Immature natural killer cell (primary cell): ENCODE results near the gene POR. TPM values are rescaled to one million over a fixed set of nuclear protein-coding genes. Genes with fewer than 3 reads are reported as not detected.
"Not testable (repeated sequence)": the region's sequence is repeated elsewhere in the genome, so short reads cannot be mapped to it uniquely, and the experiment has no call there.

ENCODE experiments used
- DNase-seq, 3 donors: peaks; one replicate each; pipeline ENCODE4 v3.0.0; 2022; ENCODE audit warnings: mixed read lengths in 1 of 3
- H3K27ac Mint-ChIP-seq, 6 donors: one replicate each; pipeline ENCODE4 v1.8.0; 2020; ENCODE audit warnings: mixed read lengths in 6 of 6, mild to moderate bottlenecking in 5 of 6, inconsistent platforms in 4 of 6, moderate library complexity in 3 of 6
- H3K27me3 Mint-ChIP-seq, 3 donors: one replicate each; pipeline ENCODE4 v1.8.0; 2020 to 2021; ENCODE audit warnings: low read depth in 3 of 3, mild to moderate bottlenecking in 3 of 3, mixed read lengths in 3 of 3, moderate library complexity in 3 of 3, inconsistent platforms in 1 of 3
- H3K36me3 Mint-ChIP-seq, 3 donors: one replicate each; pipeline ENCODE4 v1.8.0; 2020; ENCODE audit warnings: mixed read lengths in 3 of 3, inconsistent platforms in 2 of 3, mild to moderate bottlenecking in 2 of 3
- H3K4me1 Mint-ChIP-seq, 2 donors: one replicate each; pipeline ENCODE4 v1.8.0; 2020; ENCODE audit warnings: inconsistent platforms in 2 of 2, mild to moderate bottlenecking in 2 of 2, mixed read lengths in 2 of 2, moderate library complexity in 1 of 2
- H3K4me3 Mint-ChIP-seq, 5 donors: one replicate each; pipeline ENCODE4 v1.8.0; 2020; ENCODE audit warnings: mild to moderate bottlenecking in 5 of 5, mixed read lengths in 5 of 5, inconsistent platforms in 3 of 5, moderate library complexity in 3 of 5
- H3K9me3 Mint-ChIP-seq, 6 donors: one replicate each; pipeline ENCODE4 v1.8.0; 2020; ENCODE audit warnings: mild to moderate bottlenecking in 6 of 6, mixed read lengths in 6 of 6, inconsistent platforms in 4 of 6, moderate library complexity in 3 of 6
- polyA plus RNA-seq, 3 donors: library from polyadenylated mRNA; unstranded; fragments of 300-500 nt; fragmentation: Illumina TruSeq; gene quantifications; one replicate each; pipeline ENCODE4 v1.2.3, GENCODE V29; 2021

POR gene
- polyA plus RNA-seq, result 10 to 100 TPM; 49.5 to 68.9 (median 64.4) TPM

DNA sequence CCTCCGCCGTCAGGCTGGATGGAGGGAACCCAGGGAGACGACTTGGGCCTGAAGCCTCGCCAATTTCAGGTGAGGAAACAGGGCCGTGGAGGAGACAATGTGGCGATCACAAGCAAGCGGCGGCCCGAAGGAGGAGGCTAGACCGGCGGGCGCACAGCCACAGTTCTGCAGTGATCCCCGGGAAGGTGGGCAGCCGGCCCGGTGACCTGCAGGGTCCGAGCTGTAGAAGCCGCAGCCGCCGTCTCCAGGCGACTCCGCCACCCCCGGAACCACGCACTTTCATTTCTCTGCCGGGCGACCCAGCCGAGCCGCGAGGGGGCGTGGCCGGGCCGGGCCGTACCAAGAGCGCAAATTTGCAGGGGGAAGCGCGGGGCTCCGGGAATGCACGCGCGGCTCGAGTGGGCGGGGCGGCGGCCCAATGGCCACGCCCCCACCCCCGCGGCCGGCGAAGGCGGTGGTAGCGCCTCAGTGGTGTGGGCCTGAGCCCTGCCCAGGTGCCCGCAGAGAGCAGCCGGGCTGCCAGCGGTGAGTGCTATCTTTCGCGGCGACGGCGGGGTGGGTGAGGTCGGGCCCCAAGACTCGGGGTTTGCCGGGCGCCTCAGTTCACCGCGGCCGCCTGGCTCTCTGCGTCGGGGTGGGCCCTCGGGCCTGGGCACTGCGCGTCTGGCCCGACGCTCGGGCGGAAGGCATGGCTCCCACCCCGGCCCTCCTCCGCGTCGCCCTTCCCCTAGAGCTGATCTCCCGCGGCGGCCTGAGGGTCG, at the start of gene POR:
Gene POR (plus strand): TSS at position 501 of the 761 bp plus-strand sequence. CDS start 38,847 bp downstream, outside the sequence.
- Mint-ChIP-seq H3K4me1 (peaks cover 35 to 41% of the 10 kb centered on the region in 2 donors), H3K4me3 (peak within 1 kb of the TSS; percentile 89 to 92 (median 92)), H3K27ac (peak within 1 kb of the TSS; percentile 91 to 96 (median 95)), H3K36me3 (peaks cover 0 to 4% (median 3%) of the 10 kb centered on the region in 3 donors), H3K9me3 (no peaks in the 10 kb centered on the region), H3K27me3 (peaks cover 0 to 18% (median 4%) of the 10 kb centered on the region in 3 donors)
- DNase-seq, result peak; percentile 99 to 100 (median 99)

DNA sequence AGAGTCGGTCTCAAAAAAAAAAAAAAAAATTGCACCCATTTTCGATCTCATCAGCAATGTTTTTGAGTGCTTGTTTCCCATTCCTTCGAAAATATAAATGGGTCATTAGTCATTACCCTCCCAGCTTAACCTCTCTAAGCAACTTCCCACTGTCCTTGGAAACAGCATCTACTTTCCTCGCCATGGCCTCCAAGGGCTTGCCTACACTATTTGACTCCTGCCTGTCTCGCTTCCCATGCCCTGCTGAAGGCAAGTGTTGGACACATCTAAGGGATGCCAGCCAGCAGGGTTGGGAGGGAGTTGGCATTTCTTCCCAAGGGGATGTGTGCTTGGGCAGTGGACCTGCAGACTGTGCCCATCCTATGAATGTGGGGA, 48.9 kb upstream of the POR start:
- no peak for DNase-seq
- no peaks in the 10 kb centered on the region for H3K4me1 Mint-ChIP-seq
- no peaks in the 10 kb centered on the region for H3K36me3 Mint-ChIP-seq
- H3K27me3 Mint-ChIP-seq, result peaks cover 0 to 3% (median 2%) of the 10 kb centered on the region in 3 donors
- H3K9me3 Mint-ChIP-seq, result no peaks in the 10 kb centered on the region
- H3K27ac Mint-ChIP-seq, result no peak overlapping the region
- no peak overlapping the region for H3K4me3 Mint-ChIP-seq

DNA sequence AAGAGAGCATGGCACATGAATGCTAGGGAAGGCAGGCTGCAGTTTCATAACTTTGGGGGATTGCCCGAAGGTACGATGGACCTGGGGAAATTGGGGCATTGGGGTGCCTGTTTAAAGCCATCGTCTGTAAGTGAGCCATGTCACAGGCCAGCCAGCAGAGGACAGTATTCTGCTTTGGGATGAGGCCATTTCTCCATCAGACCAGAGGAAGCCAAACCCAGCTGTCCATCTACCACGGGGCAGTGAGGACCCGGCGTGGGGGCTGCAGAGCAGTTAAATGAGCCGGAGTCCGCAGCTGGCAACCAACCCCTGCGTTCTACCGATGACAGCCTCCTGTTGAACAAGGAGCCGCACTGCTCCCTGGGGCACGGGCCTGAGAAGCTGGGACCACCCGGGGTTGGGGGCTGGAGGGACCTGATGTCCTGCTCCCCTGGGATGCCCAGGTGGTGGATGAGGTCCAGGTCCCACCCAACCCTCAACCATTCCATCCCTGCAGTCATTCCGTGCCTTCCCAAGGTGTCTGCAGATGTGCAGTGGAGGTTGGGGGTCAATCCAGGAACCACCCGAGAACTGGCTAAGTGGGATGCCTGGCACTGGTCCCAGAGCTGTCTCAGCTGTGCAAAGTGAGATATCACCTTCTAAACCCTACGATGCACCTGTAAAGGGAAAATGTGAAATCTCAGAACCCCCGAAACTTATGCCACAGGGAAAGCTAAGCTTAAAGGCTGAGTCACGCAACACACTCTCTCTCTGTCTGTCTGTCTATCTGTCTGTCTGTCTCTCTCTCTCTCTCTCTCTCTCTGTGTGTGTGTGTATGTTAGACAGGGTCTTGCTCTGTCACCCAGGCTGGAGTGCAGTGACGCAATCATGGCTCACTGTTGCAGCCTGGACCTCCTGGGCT, 48.2 kb upstream of the POR start:
- peak; percentile 40 to 46 (median 43) for DNase-seq
- H3K27me3 Mint-ChIP-seq, result peaks cover 0 to 3% (median 2%) of the 10 kb centered on the region in 3 donors
- H3K9me3 Mint-ChIP-seq, result no peaks in the 10 kb centered on the region
- no peaks in the 10 kb centered on the region for H3K4me1 Mint-ChIP-seq
- no peak overlapping the region for H3K4me3 Mint-ChIP-seq
- H3K27ac Mint-ChIP-seq, result no peak overlapping the region
- H3K36me3 Mint-ChIP-seq, result no peaks in the 10 kb centered on the region

GRCh38 chr7:75867390-75867717, 47.6 kb upstream of the POR start:
- Mint-ChIP-seq H3K27me3 (peaks cover 0 to 3% (median 2%) of the 10 kb centered on the region in 3 donors), H3K9me3 (no peaks in the 10 kb centered on the region), H3K27ac (no peak overlapping the region), H3K4me1 (no peaks in the 10 kb centered on the region), H3K36me3 (no peaks in the 10 kb centered on the region), H3K4me3 (no peak overlapping the region)
- DNase-seq, result no peak

DNA sequence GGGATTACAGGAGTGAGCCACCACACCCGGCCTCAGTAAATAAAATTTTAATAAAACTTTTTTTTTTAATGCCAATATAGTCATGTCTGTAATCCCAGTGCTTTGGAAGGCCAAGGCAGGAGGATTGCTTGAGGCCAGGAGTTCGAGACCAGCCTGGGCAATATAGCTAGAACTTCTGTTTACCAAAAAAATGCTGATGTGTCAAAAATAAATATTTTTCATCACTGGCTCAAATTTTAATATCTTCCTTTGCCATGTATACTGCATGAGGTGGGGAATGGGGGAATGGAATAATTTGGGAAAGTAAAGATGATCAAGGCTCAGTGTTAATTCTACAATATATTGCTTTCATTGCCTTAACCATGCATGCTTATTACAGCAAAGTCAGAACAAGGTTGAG, 46.8 kb upstream of the POR start:
- H3K36me3 Mint-ChIP-seq, result no peaks in the 10 kb centered on the region
- H3K27ac Mint-ChIP-seq, result no peak overlapping the region
- no peak overlapping the region for H3K4me3 Mint-ChIP-seq
- H3K9me3 Mint-ChIP-seq, result no peaks in the 10 kb centered on the region
- peaks cover 2 to 3% (median 3%) of the 10 kb centered on the region in 3 donors for H3K27me3 Mint-ChIP-seq
- DNase-seq, result no peak
- no peaks in the 10 kb centered on the region for H3K4me1 Mint-ChIP-seq

DNA sequence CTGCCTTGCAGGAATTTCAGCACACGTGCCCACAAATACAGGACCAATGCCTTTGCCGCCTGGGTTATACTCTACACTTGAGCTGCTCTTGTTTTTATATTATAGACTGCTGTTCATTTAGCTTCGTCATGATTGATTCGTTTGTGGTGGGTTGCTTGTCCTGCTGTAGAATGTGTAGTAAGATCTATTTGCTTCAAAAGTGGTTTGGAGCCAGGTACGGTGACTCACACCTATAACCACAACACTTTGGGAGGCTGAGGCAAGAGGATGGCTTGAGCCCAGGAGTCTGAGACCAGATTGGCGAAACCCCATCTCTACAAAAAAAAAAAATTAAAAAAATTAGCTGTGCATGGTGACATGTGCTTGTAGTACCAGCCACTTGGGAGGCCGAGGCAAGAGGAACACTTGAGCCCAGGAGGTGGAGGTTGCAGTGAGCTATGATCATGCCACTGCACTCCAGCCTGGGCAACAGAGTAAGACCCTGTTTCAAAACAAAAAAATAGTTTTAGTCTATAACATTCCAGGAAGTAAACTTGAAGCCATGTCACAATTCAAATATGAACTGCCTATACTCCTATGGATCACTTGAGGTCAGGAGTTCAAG, 45.1 kb upstream of the POR start:
- H3K27ac Mint-ChIP-seq, result no peak overlapping the region
- H3K4me3 Mint-ChIP-seq, result no peak overlapping the region
- no peaks in the 10 kb centered on the region for H3K9me3 Mint-ChIP-seq
- DNase-seq, result no peak
- H3K27me3 Mint-ChIP-seq, result peaks cover 0 to 3% (median 2%) of the 10 kb centered on the region in 3 donors
- H3K36me3 Mint-ChIP-seq, result no peaks in the 10 kb centered on the region
- H3K4me1 Mint-ChIP-seq, result no peaks in the 10 kb centered on the region

DNA sequence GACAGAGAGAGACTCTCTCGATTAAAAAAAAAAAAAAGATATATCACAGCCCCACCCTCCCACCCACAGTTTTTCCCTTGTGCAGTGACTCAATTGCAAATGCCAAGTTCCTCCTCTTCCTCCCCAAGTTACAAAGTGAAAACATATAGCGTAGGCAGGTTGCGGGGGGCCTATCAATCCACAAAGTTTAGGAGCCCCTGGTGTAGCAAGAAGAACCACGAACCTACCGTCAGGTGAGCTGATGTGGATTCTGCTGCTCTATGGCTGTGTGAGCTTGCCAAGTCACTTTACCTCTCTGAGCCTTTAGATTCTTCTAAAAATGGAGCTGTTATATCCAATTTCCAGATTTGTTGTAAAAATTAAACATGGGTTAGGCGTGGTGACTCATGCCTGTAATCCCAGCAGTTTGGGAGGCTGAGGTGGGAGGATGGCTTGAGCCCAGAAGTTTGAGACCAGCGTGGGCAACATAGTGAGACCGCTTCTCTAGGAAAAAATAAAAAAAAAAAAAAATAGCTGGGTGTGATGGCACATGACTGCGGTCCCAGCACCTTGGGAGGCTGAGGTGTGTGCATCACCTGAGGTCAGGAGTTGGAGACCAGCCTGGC, 44.3 kb upstream of the POR start:
- H3K36me3 Mint-ChIP-seq, result no peaks in the 10 kb centered on the region
- no peaks in the 10 kb centered on the region for H3K4me1 Mint-ChIP-seq
- H3K27me3 Mint-ChIP-seq, result peaks cover 0 to 3% (median 2%) of the 10 kb centered on the region in 3 donors
- no peak overlapping the region for H3K27ac Mint-ChIP-seq
- H3K4me3 Mint-ChIP-seq, result no peak overlapping the region
- DNase-seq, result no peak
- no peaks in the 10 kb centered on the region for H3K9me3 Mint-ChIP-seq

- H3K4me1 Mint-ChIP-seq, result no peaks in the 10 kb centered on the region
These were observed 42.7 kb upstream of the POR start for GRCh38 chr7:75872073-75872782.

GRCh38 chr7:75874180-75874579, 40.8 kb upstream of the POR start:
- not testable (repeated sequence) for H3K36me3 Mint-ChIP-seq, H3K9me3 Mint-ChIP-seq, H3K4me3 Mint-ChIP-seq, H3K27ac Mint-ChIP-seq, DNase-seq, H3K27me3 Mint-ChIP-seq
- peaks cover 8 to 10% of the 10 kb centered on the region in 2 donors for H3K4me1 Mint-ChIP-seq

More at GRCh38 chr7:75872073-75872782, 42.7 kb upstream of the POR start:
- Mint-ChIP-seq H3K27ac (no peak overlapping the region), H3K9me3 (no peaks in the 10 kb centered on the region), H3K36me3 (no peaks in the 10 kb centered on the region), H3K27me3 (peaks cover 0 to 3% (median 2%) of the 10 kb centered on the region in 3 donors), H3K4me3 (no peak overlapping the region)
- DNase-seq, result no peak

- Mint-ChIP-seq H3K27ac (no peak overlapping the region), H3K4me1 (peaks cover 20 to 23% of the 10 kb centered on the region in 2 donors), H3K36me3 (no peaks in the 10 kb centered on the region), H3K9me3 (no peaks in the 10 kb centered on the region), H3K27me3 (peaks cover 0 to 4% (median 3%) of the 10 kb centered on the region in 3 donors), H3K4me3 (no peak overlapping the region)
- no peak for DNase-seq
These were observed 39.6 kb upstream of the POR start for GRCh38 chr7:75875113-75876080.

GRCh38 chr7:75876126-75876881, 38.7 kb upstream of the POR start:
- H3K9me3 Mint-ChIP-seq, result no peaks in the 10 kb centered on the region
- H3K4me1 Mint-ChIP-seq, result peaks cover 22 to 26% of the 10 kb centered on the region in 2 donors
- no peaks in the 10 kb centered on the region for H3K36me3 Mint-ChIP-seq
- no peak overlapping the region for H3K27ac Mint-ChIP-seq
- peaks cover 0 to 4% (median 3%) of the 10 kb centered on the region in 3 donors for H3K27me3 Mint-ChIP-seq
- no peak overlapping the region for H3K4me3 Mint-ChIP-seq
- DNase-seq, result no peak
